HG03159 (cell line): ENCODE measurements around the gene PDE6G.
"Not testable (repeated sequence)": the region's sequence is repeated elsewhere in the genome, so short reads cannot be mapped to it uniquely, and the experiment has no call there.

Experiments
- ATAC-seq: cut with Tn5 transposase; IDR thresholded peaks from one replicate; pipeline ENCODE4 v1.9.1; 2021; ENCODE audit warnings: mild to moderate bottlenecking, moderate library complexity; ENCODE audit not compliant: unreplicated experiment

The PDE6G gene

DNA sequence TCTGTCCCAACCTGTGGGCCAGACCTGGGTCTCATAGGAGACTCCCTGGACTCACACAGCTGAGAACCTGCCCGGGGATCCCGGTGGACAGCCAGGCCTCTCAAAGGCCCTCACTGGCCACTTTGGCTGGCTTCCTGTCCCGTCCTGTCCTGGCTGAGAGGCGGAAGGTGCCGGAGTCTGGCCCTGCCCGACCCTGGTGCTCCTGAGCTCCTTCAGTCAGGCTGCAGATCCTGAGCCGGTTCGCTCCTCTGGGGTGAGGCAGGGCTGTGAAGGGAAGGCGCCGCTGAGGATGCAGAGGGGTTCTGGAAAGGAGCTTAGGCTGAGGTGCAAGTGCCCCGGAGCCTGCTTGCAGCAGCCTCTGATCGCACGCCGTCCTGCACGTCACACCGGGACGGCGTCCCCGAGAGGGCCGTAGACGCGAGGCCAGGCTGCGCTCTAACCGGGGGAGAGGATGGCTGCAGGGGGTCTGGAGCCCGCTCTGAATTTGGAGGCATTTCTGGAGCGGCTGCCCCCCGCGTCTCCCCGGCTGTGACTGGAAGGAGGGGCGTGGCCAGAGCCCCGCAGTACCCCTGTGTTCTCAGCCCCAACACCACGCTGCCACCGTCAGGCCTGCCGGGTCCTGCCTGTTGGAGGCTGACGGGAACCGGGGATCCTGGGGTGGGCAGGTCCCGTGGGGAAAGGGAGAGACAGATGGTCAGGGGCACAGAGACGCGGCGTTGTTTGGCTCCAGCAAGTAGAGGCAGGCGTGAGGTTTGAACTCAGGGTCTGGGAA lies 31.6 kb upstream of the PDE6G start:
- no peak for ATAC-seq

- ATAC-seq, result no peak
Measured at GRCh38 chr17:81686614-81687013, 30.3 kb upstream of the PDE6G start.

DNA sequence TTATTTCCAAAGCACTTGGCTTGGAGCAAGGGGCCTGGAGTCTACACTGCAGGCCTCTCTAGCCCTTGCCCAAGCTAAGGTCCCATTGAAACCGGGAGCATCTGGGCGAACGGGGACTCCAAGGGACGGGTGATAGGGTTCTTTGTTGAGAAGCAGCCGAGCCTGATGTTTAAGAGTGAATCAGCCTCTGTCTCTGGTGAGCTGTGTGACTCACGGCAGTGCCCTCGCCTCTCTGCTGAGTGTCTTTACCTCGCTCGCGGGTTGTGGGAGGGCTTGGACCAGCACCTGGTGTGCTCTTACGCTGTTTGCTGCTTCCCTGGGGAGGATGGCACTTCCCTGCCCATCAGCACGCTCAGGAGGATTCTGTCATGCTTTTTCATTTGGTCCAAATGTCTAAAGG lies 28.8 kb upstream of the PDE6G start:
- ATAC-seq, result no peak

DNA sequence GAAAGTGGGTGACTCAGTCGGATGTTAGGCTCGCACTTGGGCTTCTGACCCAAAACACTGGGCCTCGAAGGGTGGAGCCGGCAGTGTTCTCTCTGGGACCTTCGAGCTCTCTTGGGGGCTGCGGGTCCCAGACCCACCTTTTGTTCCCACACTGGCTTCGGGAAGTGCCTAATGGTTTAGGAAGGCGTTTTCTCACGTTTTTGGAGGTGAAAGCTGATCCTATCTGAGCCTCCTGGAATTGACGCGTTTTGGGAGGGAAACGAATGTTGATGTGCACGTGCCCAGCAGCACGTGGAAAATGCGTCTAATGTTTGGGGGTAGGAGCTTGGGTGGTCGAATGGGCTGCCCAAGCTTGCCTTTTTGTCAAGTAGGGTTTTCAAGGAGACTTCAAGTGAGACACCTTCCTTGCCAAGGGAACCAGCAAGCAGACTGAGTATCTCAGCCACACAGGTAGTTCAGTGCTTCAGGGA lies 28.1 kb upstream of the PDE6G start:
- no peak for ATAC-seq

DNA sequence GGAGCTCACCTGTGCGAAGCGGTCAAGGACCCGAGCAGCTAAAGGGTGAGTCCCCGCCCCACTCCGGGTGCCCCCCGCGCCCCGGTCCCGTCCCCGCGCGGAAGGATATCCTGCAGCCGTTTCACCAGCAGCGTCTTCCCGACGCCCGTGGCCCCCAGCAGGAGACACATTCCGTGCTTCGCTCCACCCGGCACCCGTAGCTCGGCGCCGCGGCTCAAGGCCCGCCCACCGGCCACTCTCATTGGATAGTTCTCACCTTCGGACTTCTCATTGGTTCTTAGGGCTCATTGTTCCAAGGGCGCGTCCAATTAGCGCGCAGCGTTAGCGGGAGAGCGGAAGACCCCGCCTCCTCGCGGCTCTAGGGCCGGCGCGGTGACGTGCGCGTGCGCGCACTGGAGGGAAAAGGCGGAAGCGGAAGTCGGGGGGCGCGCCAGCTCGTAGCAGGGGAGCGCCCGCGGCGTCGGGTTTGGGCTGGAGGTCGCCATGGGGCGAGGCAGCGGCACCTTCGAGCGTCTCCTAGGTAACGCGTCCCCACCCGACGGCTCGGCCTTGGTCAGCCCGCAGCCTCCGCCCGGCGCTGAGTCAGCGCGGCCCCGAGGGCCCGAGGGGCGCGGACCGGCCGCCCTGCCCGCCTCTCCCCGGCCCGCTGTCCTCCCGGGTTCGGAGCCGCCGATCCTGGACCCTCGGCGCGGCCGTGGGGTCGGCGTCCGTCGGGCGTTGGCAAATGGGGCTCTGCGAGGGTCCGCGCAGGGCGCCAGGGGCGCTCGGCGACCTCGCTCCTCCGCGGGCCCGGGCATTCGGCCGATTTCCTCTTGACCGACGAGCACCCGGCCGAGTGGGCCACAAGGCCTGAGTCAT lies 27.5 kb upstream of the PDE6G start, which contains the start of the genes ARL16 and HGS:
TSS of gene ARL16 (minus strand) at position 214 of the 858 bp plus-strand sequence. CDS start at position 170, 44 bp downstream.
TSS of gene HGS (plus strand) at position 428 of the 858 bp plus-strand sequence. CDS start at position 484, 56 bp downstream.
- peak; percentile 90 for ATAC-seq

GRCh38 chr17:81683208-81683583 lies 26.9 kb upstream of the PDE6G start:
- no peak for ATAC-seq

DNA sequence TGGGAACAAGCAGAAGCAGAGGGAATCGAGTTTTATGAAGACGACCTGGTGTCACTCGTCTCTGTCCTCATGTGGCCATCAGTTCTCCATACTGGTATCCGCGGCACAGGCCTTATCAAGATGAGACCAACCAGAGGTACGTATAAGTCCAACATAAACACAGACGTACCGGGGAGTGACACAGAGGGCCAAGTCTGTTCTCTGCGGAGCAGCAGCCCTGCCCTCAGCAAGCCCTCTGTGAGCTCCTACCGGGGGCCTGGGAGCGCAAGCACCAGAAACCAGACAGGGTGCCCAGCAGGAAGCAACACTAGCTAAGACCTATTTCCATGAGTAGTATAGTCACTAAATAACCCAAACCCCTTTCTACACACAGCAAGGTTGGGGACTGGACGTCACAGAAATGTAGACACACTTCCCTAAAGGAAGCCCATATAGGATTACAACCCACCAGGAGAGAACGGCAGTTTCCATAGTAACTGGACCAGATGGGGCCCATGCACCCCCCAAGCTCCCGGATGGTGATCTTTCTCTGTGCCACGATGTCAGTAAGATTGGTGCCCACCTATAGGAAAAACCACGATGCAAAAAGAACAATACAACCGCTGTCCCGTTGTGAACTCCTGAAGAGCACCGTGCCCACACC lies 26.3 kb upstream of the PDE6G start:
- no peak for ATAC-seq

DNA sequence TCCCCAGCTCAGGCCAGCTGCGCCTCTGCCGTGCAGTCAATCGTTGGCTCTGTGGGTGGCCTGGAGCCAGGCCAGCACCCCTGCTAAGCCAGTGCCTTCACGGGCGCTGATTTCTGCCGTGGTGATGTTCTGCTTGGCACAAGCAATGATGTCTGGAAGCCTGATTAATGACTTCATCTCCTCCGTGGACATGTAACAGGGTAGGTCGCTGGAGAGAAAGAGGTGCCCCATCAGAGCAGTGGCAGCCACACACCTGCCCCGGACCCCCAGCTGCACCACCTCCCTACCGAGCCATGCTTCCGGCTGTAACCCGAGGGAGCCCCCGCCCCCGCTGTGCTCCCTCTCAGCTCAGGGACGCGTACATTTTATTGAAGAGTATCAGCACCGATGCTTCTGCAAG lies 25.3 kb upstream of the PDE6G start:
- no peak for ATAC-seq

GRCh38 chr17:81680150-81680549 lies 23.8 kb upstream of the PDE6G start:
- no peak for ATAC-seq

- ATAC-seq, result no peak
Measured at GRCh38 chr17:81676906-81677305, 20.6 kb upstream of the PDE6G start.

GRCh38 chr17:81675515-81676221 lies 19.3 kb upstream of the PDE6G start:
- ATAC-seq, result not testable (repeated sequence)

GRCh38 chr17:81673561-81674258 lies 17.4 kb upstream of the PDE6G start:
- no peak for ATAC-seq

DNA sequence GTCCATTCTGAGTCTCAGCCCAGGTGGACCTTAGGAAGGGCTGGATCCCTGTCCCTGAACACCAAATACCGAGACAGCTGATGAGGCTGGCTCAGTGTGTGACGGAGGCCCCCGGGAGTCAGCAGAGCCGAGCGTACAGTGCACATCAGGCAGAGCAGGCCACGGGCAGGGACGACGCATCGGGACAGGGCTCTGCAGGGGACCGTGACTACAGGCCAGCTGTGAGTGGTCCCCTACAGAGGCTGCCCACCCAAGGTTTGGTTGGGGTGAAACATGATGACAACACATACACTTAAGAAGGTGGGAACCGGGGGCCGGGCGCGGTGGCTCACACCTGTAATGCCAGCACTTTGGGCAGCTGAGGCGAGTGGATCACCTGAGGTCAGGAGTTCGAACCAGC lies 16.6 kb upstream of the PDE6G start:
- ATAC-seq, result no peak

DNA sequence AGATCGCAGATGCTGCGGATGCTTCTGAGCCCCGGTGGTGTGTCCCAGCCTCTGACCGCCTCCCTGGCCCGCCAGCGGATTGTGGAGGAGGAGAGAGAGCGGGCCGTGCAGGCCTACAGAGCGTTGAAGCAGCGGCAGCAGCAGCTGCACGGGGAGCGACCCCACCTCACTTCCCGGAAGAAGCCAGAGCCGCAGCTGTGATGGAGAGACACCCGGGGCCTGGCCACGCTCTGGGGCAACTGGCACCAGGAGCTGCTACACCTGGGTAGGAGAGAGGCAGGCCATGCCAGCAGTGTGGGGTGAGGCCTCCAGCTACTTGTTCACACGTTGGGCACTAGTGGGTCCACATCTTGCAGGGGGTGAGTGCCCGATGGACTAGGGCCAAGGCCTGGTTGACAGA lies 16.2 kb upstream of the PDE6G start:
- ATAC-seq, result no peak

DNA sequence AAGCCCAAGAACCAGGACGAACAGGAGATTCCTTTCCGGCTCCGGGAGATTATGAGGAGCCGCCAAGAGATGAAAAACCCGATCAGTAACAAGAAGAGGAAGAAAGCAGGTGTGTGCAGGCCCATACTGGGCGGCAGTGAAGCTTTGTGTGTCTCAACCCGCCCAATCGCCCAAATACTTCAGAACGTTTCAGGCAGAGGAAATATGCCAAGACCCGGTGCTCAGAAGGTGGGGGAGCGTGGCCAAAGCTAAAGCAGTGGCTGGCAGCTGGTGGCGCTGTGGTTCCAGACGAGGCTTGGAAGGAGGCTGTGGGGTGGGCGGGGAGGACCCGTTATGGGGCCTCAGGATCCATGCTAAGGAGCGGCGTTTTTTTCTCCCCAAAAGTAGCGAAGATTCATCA lies 11.4 kb upstream of the PDE6G start:
- ATAC-seq, result no peak

GRCh38 chr17:81666342-81667191 lies 10.2 kb upstream of the PDE6G start, which contains the start of the genes CCDC137 and OXLD1:
Gene CCDC137, plus strand, starts transcription at chr17:81666737. Its CDS starts 30 bp downstream, at chr17:81666767.
Gene OXLD1, minus strand, starts transcription at chr17:81666605. Its CDS starts 28 bp downstream, at chr17:81666577.
- ATAC-seq, result peak; percentile 90

DNA sequence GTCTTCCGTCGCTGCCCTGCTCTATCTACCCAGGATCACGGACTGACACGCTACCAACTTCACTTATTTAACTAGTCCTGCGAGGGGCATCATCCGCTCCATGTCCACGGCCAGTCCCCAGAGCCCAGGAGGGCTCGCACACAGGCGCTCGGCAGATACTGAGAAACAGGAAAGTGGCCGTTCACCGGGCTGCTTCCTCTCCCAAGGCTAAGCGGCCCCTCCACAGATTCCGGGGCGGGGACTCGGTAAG lies 9.7 kb upstream of the PDE6G start:
- peak; percentile 11 for ATAC-seq

GRCh38 chr17:81665205-81666091 lies 9.1 kb upstream of the PDE6G start:
- ATAC-seq, result peak; percentile 11
